B cell (primary cell): ENCODE measurements around the gene POGZ.

Experiments
- EZH2 ChIP-seq: IDR thresholded peaks from 2 replicates; pipeline ENCODE4 v1.6.1; 2012; ENCODE audit warnings: borderline replicate concordance, low read depth, mild to moderate bottlenecking, moderate library complexity, low read length; ENCODE audit not compliant: insufficient read depth, poor library complexity, severe bottlenecking
- TF ChIP-seq, protein P1 (sequence below): fragments of 200-600 bp; IDR thresholded peaks from one replicate; pipeline ENCODE4 v1.8.0; 2022; ENCODE audit warnings: antibody characterized with exemption, mild to moderate bottlenecking

DNA sequence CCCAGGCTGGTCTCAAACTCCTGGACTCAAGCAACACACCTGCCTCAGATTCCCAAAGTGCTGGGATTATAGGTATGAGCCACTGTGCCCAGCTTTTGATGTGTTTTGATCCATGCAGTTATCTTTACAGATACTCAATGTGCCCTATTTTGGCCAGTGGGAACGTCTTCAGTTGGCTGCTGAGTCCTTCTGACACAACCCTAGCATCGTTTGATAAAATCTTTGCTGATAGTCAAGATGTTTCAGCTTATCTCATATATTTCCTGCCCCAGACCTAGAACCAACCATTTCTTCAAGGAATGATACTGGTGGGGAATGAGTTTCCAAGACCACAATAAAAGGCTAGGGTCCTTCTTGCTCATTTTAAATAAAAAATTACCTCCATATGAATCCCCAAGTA, 11.6 kb downstream of the POGZ start:
- TF ChIP-seq, protein P1, sequence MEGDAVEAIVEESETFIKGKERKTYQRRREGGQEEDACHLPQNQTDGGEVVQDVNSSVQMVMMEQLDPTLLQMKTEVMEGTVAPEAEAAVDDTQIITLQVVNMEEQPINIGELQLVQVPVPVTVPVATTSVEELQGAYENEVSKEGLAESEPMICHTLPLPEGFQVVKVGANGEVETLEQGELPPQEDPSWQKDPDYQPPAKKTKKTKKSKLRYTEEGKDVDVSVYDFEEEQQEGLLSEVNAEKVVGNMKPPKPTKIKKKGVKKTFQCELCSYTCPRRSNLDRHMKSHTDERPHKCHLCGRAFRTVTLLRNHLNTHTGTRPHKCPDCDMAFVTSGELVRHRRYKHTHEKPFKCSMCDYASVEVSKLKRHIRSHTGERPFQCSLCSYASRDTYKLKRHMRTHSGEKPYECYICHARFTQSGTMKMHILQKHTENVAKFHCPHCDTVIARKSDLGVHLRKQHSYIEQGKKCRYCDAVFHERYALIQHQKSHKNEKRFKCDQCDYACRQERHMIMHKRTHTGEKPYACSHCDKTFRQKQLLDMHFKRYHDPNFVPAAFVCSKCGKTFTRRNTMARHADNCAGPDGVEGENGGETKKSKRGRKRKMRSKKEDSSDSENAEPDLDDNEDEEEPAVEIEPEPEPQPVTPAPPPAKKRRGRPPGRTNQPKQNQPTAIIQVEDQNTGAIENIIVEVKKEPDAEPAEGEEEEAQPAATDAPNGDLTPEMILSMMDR: no peak
- no peak for TF ChIP-seq EZH2
